AG20443 (cell line): ENCODE results near the gene EMC8.
"Not testable (repeated sequence)": the region's sequence is repeated elsewhere in the genome, so short reads cannot be mapped to it uniquely, and the experiment has no call there.

ENCODE experiments used
- DNase-seq: peaks from one replicate; pipeline ENCODE4 v3.0.0; 2012; ENCODE audit warnings: low spot score, mixed read lengths

Gene EMC8

DNA sequence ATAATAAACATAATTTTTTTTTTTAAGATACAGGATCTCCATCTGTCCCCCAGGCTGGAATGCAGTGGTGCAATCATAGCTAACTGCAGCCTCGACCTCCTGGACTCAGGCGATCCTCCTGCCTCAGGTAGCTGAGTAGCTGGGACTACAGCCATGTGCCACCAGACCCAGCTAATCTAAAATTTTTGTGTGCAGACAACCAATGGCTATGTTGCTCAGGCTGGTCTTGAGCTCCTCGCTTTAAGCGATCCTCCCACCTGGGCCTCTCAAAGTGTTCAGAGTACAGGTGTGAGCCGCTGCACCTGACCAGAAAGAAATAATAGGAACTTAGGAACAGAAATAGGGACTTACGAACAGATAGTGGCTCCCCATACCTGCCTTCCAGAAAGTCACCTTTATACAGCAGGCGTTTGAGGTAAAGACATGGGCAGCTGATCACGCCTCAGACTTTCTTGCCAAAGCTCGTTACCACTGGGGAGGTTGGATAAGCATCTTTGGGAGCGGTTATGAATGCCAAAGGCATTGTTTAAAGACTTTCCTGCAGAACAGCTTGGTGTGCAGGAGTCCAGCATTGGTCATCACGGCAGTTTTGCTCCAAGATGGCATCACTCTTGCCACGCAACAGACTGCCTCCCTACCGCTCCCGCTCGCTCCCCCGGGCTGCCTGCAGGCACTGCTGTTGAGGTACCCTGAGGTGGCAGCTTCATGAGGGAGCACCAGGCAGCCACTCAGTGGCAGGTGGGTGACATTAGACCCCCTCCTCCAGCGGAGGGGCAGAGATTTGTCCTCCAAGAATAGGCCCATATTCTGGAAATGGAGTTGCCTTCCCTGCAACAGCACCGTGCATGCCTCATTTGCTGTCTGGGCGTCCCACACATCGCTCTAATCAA, 13.7 kb upstream of the EMC8 start:
- no peak for DNase-seq

DNA sequence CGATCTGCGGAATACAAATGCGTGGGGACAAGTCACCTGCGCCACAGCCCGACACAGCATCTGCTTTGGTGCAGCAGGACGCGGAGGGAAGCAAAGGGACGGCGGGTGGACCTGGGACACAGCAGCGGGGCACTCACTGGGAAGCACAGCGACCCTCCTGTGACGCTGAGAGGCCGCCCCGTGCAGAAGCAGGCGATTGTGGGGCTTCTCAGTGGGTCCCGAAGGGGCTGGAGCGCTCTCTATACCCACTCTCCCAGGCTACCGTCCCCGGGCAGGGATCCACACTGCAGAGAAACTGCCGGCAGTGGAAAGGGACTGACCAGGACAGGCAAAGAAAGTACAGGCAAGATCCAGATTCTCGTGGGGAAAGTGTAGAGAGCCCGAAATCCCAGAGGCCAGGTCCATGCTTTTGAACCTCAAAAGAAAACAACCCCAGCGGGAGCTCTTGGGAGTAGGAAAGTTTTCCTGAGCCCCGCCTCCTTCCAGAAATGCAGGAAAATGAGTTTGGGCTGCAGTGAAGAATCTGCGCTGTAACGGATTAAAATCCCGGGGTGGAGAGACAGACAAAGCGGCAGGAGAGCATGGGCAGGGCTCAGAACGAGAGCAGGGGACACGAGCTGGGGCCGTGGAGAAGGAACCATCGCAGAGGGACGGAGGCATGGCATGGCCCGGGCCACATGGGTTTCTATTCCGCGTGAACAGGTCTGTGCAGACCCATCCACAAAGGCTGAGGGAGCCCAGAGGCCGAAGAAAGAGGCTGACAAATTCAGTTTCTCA, 12.9 kb upstream of the EMC8 start:
- peak; percentile 27 for DNase-seq

DNA sequence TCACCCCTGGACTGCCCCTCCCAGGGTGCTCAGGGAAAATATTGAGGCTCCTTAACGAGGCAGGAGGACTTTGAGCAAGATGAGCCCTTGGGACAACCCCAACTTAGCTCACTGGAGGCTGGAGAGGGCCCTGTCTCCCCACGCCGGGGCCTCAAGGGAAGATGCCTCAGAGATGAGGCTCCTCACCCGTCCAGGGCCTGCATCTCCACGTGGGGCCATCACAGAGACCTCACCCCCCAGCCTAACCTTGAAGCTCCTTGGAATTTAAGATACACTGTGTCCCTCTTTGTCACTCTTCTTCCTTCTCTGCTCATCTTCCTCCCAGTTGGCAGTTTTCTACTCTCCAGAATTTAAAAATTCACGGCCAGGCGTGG, 11.4 kb upstream of the EMC8 start:
- DNase-seq: no peak

DNA sequence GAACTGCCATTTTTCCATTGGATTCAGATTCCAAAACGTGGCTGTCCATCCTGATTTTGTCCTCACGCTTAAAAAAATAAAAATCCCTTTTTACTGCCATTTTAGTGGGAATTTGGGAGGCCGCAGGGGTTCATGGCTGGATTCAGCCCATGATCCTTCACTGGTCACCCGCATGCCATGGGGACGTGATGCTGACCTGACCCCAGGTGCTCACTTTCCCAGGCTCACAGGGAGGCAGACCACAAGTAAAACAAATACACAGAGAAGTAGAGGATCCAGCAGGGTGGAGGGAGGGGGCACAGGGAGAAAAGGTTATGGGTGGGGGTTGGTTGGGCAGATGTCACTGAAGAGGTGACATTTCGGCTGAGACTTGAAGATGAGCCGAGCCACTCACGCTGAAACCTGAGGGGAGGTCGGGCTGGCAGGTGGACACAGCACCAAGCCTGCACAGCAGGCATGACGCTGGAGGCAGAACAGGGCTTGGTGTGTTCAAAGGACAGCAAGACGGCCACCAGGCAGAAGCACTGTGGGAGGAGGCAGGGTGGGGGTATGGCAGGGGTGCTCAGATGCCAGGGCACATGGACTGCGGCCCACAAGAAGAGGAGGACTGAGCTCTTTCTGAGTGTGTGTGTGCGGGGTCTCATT, 10.9 kb upstream of the EMC8 start:
- no peak for DNase-seq

DNA sequence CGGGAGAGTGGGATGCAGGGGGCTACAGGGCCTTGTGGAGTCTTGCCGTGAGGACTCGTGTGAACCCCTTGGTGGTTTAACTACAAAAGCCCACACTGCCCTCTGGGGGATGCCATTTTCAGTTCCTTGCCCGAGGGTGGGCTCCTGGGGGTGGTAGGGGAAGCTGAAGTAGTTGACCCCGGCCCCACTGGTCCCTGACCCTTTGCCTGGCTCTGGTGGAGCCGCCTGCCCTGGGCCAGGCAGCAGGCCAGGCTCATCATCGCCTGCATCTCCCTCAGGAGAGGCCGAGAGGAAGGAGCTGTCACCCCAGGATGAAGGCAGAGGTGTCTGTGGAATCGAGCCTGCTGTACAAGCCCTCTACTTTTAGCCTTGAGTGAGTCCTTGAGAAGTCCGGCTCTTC, 10.3 kb upstream of the EMC8 start:
- no peak for DNase-seq

DNA sequence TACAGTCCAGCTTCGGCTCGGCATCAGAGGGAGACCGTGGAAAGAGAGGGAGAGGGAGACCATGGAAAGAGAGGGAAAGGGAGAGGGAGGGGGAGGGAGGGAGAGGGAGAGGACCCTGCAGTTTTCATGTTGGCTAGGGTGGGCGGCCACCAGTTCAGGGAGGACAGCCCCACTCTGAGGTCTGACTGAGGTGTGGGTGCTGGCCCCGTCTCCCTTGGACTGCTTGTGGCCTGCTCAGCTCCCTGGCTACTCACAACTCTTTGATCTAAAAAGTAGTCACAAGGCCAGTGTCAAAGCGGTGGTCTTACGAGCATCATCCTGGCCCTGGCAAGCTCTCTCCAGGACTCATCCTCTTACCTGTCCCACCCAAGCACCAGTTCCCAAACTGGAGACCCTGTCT, 9.6 kb upstream of the EMC8 start:
- DNase-seq: no peak

DNA sequence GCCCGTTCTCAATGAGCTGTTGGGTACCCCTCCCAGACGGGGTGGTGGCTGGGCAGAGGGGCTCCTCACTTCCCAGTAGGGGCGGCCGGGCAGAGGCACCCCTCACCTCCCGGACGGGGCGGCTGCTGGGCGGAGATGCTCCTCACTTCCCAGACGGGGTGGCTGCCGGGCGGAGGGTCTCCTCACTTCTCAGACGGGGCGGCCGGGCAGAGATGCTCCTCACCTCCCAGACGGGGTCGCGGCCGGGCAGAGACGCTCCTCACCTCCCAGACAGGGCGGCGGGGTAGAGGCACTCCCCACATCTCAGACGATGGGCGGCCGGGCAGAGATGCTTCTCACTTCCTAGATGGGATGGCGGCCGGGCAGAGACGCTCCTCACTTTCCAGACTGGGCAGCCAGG, 8.8 kb upstream of the EMC8 start:
- not testable (repeated sequence) for DNase-seq

DNA sequence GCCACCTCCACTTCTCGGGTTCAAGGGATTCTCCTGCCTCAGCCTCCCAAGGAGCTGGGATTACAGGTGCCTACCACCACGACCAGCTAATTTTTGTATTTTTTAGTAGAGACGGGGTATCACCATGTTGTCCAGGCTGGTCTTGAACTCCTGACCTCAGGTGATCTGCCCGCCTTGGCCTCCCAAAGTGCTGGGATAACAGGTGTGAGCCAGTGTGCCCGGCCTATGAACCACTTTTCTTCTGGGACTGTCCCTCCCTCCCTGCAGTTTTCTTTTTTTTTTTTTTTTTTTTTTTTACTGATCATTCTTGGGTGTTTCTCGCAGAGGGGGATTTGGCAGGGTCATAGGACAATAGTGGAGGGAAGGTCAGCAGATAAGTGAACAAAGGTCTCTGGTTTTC, 8.0 kb upstream of the EMC8 start:
- DNase-seq: not testable (repeated sequence)

DNA sequence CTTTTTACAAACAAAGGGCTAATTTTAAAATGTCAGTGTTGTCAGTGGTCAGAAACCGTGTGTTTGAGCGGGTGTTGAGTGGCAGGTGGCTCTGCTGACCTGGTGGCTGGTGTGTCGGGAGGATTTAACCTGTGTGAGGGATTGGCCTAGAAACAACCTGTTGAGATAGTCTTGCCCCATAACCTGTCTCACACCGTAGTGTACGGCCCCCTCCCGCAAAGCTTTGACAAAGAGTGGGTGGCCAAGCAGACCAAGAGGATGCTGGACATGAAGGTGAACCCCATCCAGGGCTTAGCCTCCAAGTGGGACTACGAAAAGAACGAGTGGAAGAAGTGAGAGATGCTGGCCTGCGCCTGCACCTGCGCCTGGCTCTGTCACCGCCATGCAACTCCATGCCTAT, 7.2 kb upstream of the EMC8 start:
- DNase-seq: no peak

DNA sequence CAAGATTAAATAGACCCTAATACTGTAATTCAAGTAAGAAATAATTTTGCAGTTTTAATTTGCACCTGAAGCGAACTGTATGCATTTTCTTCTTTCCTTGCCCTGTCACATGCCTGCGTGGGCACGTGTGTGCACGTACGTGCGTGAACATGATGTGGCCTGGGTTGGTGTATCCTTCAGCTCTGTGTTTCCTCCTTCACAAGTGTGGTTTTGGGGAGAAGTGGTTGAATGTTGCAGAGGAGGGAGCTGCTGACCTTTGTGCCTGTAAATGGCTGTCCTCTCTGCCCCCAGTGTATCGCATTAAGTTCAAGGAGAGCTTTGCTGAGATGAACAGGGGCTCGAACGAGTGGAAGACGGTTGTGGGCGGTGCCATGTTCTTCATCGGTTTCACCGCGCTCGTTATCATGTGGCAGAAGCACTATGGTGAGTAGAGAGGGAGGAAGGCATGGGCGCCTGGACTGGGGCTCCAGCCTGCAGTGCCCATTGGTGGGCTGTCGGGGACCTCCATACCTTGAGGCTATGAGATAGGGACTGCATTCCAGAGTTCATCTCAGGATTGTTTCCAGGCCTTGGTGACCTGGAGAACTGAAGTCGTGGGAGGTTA, 6.2 kb upstream of the EMC8 start:
- DNase-seq: no peak

DNA sequence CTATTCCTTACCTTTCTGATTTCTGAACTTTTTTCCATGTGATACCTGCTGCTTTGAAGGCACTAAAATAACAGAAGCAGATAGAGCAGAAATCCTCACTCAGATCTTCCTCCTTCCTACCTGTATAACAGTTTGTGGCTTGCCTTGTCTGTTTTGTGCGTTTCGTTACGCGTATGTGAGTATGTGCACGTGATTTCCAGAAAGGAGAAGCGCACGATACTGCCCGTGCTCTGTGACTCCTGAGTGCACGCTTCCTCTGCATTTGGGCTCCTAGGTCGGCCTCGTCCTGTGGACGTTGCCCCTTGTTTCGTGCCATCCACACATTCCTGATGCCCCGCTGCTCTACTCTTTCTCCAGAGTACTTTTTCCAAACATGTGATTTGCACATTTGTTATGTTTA, 4.2 kb upstream of the EMC8 start:
- no peak for DNase-seq

DNA sequence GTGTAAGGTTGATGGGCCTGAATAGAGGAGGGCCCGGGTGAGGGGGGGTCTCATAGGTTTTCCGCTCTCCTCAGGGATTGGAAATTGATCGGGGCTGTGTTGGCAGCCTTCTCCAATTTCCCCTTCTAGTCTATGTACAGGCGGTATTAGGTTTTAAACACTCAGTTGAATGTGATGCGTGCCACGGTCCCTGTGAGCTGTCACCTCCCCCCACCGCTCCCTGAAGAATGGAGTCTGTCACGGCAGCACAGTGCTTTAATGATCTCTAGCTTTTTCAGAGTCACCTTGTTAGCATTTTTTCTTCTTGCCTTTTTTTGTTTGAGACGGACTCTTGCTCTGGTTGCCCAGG, 951 bp upstream of the EMC8 start:
- DNase-seq: peak; percentile 51

DNA sequence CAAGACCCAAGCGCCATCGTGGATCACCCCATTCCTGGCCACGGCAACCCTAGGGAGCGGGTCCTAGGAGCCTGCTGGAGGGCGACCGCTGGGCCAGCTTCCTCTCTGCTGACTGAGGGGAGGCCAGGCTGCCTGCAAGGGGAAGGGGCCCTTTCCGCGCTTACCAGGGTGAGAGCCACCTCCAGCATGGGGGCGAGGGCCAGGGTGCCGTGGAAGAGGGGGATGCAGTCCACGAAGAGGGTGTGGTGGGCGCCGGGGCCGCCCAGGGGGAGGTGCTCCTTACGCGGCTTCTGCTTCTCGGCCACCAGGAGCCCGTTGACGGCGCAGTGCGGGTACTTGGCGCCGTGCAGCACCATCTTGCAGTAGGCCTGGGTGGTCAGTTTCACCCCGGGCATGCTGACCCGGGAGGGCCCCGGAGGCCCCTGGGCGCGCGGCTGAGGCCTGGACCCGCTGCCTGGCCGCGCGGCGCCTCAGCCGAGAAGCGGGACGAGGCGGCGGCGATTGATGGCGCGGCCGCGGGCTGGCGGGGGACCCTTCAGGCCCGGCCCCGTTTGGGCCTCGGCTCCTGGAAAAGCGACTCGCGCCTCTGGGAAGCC, 345 bp downstream of the EMC8 start:
- peak; percentile 83 for DNase-seq

DNA sequence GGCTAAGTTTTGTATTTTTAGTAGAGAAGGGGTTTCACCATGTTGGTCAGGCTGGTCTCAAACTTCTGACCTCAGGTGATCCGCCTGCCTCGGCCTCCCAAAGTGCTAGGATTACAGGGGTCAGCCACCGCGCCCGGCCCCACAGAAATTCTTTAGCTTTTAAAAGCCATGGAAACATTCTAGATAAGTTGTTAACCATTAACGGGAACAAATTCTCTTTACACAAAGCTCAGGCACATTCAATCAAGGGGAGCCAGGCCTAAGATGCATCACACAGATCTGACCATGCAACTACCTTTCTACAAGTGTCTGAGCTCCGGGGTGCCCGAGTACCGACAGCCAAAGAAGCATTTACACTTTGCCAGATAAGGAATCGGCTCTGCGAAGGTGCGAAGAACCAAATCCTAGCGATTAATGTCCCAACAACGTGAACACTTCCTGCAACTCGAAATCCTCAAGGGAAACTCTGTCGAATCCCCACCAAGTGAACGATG, 1.0 kb downstream of the EMC8 start:
- DNase-seq: no peak

DNA sequence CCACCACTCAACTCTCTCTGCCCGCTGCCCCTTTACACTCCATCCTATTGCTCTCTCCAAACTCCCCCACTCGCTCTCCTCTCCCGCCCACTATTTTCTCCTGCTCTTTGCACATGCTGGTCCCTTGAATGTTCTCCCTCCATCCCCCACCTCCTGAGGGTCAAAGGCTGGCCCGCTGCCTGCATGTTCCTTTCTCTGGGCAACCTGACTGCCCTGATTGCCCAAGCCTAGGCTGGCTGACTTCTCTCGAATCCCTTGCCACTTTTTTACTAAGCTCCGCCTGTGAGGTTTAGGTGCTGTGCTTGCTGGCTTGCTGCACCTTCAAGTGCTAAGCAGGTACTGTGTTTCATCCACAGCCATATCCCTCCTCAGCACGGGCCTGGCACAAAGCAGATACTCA, 2.7 kb downstream of the EMC8 start:
- DNase-seq: no peak

DNA sequence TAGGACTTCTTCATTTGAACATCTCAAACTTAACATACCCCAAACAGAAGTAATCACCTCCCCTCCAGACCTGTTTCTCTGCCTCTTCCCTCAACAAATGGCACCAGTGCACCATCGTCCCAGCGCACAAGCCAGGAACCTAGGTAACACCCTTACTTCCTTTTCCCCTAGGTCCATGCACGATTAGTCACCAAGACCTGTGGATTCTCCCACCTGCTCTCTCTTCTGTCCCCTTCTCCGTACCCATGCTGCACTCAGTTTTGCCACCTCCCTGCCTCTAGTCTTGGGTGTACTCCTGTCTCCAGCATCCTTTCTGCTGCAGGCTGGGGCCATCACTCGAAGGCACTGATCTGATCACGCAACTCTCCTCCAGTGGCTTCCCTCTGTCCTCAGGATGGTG, 3.2 kb downstream of the EMC8 start:
- DNase-seq: no peak

DNA sequence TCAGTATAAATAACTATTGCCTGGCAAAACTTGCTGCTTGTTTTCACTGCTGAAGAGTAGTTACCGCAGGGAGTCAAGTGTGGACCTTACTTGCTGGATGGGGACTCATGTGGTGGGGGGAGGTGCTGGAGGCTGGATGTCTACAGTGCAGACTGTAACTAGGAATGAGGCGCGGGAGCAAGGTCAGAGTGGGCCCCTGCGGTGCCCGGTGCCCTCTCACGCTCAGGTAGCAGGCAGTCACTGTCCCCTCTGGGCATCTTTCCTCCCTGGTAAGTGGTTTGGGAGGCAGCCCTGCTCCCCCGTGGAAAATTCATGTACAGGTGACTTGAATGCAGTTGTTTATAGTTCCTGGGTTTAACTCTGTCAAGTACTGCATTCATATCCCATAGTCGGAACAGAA, 4.6 kb downstream of the EMC8 start:
- no peak for DNase-seq

DNA sequence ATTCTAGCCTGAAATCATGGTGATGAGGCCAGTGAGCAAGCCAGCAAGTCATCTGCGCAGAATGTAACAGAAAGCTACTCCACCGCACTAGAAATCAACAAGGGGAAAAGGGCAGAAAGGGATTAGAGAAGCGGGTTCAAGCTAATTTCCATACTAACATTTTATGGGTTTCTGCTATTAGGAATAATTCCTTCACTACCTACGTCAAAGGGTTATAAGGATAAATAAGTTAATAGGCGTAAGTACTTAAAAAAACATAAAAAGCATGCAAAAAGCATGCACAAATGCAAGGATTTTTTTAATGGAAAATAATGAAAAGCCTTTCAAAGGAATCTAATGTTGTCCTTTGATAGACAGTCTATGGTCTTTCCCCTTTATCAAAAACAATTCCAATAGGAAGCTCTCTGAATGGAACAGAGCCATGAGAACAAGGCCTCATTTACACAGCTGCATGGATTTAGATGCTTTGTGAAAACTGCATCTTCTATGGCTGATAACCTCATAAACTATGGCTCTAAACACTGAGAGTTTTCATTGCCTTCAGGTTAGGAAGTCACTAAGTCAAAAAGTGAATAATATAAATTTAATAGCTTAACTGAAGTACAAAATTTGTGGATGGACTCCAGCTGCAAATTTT, 5.6 kb downstream of the EMC8 start:
- DNase-seq: no peak

DNA sequence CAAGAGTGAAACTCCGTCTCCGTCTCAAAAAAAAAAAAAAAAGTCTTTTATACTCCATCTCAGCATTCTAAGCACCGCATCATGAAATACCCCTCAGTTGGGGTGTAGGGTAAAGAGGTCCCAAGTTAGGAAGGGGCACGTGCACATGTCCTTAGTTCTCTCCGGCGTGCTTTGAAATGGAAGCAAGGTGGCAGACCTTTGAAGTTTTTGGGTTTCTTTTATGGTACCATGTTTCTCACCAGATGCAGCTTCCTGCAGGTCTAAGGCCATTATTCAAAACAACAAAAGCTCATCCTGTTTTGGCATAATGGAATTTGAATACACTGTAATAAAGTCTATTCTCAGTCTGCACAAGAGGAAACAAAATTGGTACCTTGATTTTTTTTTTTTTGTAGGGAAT, 9.6 kb downstream of the EMC8 start:
- DNase-seq: no peak

DNA sequence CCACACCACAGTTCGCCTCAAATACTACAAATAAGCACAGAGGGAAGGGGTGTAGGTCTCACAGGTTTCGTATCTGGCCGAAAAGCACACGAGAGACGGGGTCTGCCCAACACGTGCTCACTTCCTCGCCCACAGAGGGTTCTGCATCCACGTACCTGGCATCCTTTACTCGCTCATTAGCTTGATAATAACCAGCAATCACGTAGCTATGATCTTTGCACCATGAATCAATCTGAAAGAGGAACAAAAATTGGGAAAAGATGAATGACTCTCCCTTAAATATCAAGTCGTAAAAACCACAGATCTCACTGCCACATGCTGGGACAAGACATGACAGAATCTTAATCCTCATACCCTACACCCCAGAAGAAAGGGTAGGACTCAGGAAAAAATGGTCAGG, 10.5 kb downstream of the EMC8 start:
- DNase-seq: no peak

DNA sequence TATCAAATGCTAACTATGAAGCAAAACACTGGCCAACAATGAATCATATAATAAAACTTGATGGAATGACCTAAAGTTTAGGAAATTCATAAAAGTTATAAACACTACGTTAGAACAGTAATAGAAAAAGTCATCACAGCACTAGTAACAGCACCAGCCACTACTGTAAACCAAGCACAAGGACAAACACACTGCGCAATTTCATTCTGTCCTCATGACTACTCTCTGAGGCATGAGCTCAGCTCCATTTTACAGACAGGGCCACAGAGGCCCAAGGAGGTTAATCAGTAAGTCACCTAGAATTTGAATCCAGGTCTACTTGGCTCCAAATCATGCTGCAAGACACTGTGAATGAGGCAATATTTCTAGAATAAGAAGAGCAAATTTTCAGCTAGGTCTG, 13.4 kb downstream of the EMC8 start:
- DNase-seq: no peak

DNA sequence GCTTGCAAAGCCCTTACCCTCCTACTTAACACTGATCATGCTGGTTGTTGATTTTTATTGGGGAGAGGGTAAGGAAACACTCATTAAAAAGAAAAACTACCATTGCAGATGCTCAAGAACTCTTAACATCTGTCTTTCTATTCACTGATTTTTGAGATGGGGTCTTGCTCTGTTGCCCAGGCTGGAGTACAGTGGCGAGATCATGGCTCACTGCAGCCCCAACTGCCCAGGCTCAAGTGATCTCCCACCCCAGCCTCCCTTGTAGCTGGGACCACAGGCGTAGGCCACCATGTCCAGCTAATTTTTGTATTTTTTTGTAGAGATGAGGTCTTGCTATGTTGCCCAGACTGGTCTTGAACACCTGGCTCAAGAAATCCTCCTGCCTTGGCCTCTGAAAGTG, 14.5 kb downstream of the EMC8 start:
- DNase-seq: no peak
